SW 1271 (cell line): ENCODE data around the gene CYP2B6.
"Not testable (repeated sequence)": the region's sequence is repeated elsewhere in the genome, so short reads cannot be mapped to it uniquely, and the experiment has no call there.

Experiments used
- DNase-seq, 2 experiments: peaks; one replicate each; lab custom pipeline; 2025; lab: John Stamatoyannopoulos, UW

CYP2B6 gene

GRCh38 chr19:40980743-40981442, 10.2 kb upstream of the CYP2B6 start:
- not testable (repeated sequence) for DNase-seq

GRCh38 chr19:40981591-40981990, 9.5 kb upstream of the CYP2B6 start:
- no peak for DNase-seq

- DNase-seq: no peak
These were observed 8.4 kb upstream of the CYP2B6 start for GRCh38 chr19:40982594-40983101.

GRCh38 chr19:40989453-40989852, 1.6 kb upstream of the CYP2B6 start:
- no peak for DNase-seq

GRCh38 chr19:40995355-40995754, 4.3 kb downstream of the CYP2B6 start:
- no peak for DNase-seq

- DNase-seq: not testable (repeated sequence)
These were observed 7.9 kb downstream of the CYP2B6 start for GRCh38 chr19:40999018-40999417.

GRCh38 chr19:41000310-41000737, 9.2 kb downstream of the CYP2B6 start:
- DNase-seq: no peak

- no peak for DNase-seq
These were observed 10.3 kb downstream of the CYP2B6 start for GRCh38 chr19:41001243-41001971.

- DNase-seq: not testable (repeated sequence)
These were observed 12.6 kb downstream of the CYP2B6 start for GRCh38 chr19:41003656-41004055.

GRCh38 chr19:41009700-41010235, 18.7 kb downstream of the CYP2B6 start:
- DNase-seq: no peak

GRCh38 chr19:41013359-41013758, 22.3 kb downstream of the CYP2B6 start:
- DNase-seq: no peak

GRCh38 chr19:41014643-41015042, 23.6 kb downstream of the CYP2B6 start:
- DNase-seq: no peak

- no peak for DNase-seq
These were observed 25.5 kb downstream of the CYP2B6 start for GRCh38 chr19:41016488-41017071.

GRCh38 chr19:41018736-41019290, 27.7 kb downstream of the CYP2B6 start:
- DNase-seq: no peak

- no peak for DNase-seq
These were observed 28.3 kb downstream of the CYP2B6 start for GRCh38 chr19:41019346-41019745.

GRCh38 chr19:41023193-41023592, 32.1 kb downstream of the CYP2B6 start:
- no peak for DNase-seq

- DNase-seq: no peak
These were observed 34.3 kb downstream of the CYP2B6 start for GRCh38 chr19:41025411-41025810.

- DNase-seq: no peak
These were observed 34.8 kb downstream of the CYP2B6 start for GRCh38 chr19:41025871-41026270.

- DNase-seq: no peak
These were observed 36.3 kb downstream of the CYP2B6 start for GRCh38 chr19:41027273-41027967.

GRCh38 chr19:41029524-41030432, 38.7 kb downstream of the CYP2B6 start:
- no peak for DNase-seq

GRCh38 chr19:41030651-41031050, 39.6 kb downstream of the CYP2B6 start:
- DNase-seq: no peak
